ENCODE data around the gene HELZ. TPM values are rescaled to one million over a fixed set of nuclear protein-coding genes. Genes with fewer than 3 reads are reported as not detected.

Gene HELZ
- total and polyA plus RNA-seq, 8 donors = 27.2 to 64.6 (median 37.3) TPM

GRCh38 chr17:67174190-67174589 is 70.8 kb downstream of the HELZ start:
- no peaks in the 10 kb centered on the region for H3K27me3 ChIP-seq
- no peak overlapping the region for H3K27ac ChIP-seq
- TF ChIP-seq, protein P1, sequence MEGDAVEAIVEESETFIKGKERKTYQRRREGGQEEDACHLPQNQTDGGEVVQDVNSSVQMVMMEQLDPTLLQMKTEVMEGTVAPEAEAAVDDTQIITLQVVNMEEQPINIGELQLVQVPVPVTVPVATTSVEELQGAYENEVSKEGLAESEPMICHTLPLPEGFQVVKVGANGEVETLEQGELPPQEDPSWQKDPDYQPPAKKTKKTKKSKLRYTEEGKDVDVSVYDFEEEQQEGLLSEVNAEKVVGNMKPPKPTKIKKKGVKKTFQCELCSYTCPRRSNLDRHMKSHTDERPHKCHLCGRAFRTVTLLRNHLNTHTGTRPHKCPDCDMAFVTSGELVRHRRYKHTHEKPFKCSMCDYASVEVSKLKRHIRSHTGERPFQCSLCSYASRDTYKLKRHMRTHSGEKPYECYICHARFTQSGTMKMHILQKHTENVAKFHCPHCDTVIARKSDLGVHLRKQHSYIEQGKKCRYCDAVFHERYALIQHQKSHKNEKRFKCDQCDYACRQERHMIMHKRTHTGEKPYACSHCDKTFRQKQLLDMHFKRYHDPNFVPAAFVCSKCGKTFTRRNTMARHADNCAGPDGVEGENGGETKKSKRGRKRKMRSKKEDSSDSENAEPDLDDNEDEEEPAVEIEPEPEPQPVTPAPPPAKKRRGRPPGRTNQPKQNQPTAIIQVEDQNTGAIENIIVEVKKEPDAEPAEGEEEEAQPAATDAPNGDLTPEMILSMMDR (IDR thresholded peaks at IDR 0.05) = no peak
- ATAC-seq (no peak), DNase-seq (no peak)
- intact Hi-C loops (cut with DNase I) = no loop called here
- H3K36me3 ChIP-seq = peaks cover 0 to 48% of the 10 kb centered on the region in 2 donors
- H3K4me1 ChIP-seq = peaks cover 0 to 3% of the 10 kb centered on the region in 2 donors
- no peaks in the 10 kb centered on the region for H3K9me3 ChIP-seq
- no peak overlapping the region for H3K4me3 ChIP-seq

DNA sequence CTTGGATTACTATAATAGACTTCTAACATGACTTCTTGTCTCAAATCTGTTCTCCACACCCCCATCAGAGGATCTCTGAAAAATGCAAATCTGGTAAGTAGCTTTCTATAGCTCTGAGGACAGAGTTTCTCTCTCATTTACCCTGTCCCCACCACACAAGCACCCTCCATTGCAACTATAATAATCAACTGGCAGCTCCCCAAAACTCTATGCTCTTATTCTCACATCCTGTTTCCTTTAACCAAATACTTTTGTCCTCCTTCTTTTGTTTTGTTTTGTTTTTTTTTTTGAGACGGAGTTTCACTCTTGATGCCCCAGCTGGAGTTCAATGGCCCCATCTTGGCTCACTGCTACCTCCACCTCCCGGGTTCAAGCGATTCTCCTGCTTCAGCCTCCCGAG is 73.4 kb downstream of the HELZ start:
- Histone ChIP-seq H3K4me1 (peaks cover 0 to 3% of the 10 kb centered on the region in 2 donors), H3K27me3 (no peaks in the 10 kb centered on the region), H3K9me3 (no peaks in the 10 kb centered on the region), H3K4me3 (no peak overlapping the region), H3K27ac (no peak overlapping the region), H3K36me3 (peaks cover 0 to 59% of the 10 kb centered on the region in 2 donors)
- ATAC-seq (no peak), DNase-seq (no peak)
- intact Hi-C loops (cut with DNase I) = no loop called here
- TF ChIP-seq, protein P1 (IDR thresholded peaks at IDR 0.05) = no peak

GRCh38 chr17:67168496-67168895 is 76.5 kb downstream of the HELZ start:
- intact Hi-C loops (cut with DNase I) = no loop called here
- TF ChIP-seq, protein P1 (IDR thresholded peaks at IDR 0.05) = no peak
- DNase-seq (no peak), ATAC-seq (no peak)
- no peak overlapping the region for H3K27ac ChIP-seq
- H3K36me3 ChIP-seq = peaks cover 0 to 63% of the 10 kb centered on the region in 2 donors
- no peak overlapping the region for H3K4me3 ChIP-seq
- peaks cover 0 to 16% of the 10 kb centered on the region in 2 donors for H3K4me1 ChIP-seq
- H3K27me3 ChIP-seq = no peaks in the 10 kb centered on the region
- H3K9me3 ChIP-seq = no peaks in the 10 kb centered on the region

DNA sequence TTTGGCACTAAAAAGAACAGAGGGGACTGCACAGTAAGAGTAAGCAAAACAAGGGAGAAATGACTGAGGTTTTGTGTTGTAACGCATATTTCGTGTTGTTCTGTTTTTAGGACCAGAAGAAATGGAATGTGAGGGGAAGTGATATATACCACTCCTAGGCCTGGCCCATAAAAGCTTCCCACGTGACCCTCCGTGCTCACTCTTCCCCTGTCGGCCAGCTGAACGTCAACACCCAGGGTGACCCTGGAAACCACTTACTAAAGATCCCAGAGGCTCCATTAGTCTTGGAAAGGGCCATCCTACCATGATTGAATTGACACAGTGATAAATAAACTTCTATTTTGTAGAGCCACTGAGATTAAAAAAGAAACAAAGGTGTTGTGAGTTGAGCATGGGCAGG is 79.8 kb downstream of the HELZ start:
- H3K27me3 ChIP-seq = no peaks in the 10 kb centered on the region
- no peak overlapping the region for H3K4me3 ChIP-seq
- ATAC-seq (peak; percentile 89), DNase-seq (peak in 1 of 4 donors; percentile 66)
- intact Hi-C loops (cut with DNase I) = no loop called here
- H3K27ac ChIP-seq = peak overlapping the region; percentile 23 to 74
- no peaks in the 10 kb centered on the region for H3K9me3 ChIP-seq
- peaks cover 0 to 84% of the 10 kb centered on the region in 2 donors for H3K36me3 ChIP-seq
- TF ChIP-seq, protein P1 (IDR thresholded peaks at IDR 0.05) = no peak
- H3K4me1 ChIP-seq = peaks cover 0 to 14% of the 10 kb centered on the region in 2 donors

- H3K27me3 ChIP-seq = no peaks in the 10 kb centered on the region
- peaks cover 0 to 92% of the 10 kb centered on the region in 2 donors for H3K36me3 ChIP-seq
- no peak for DNase-seq
- no peaks in the 10 kb centered on the region for H3K9me3 ChIP-seq
- intact Hi-C loops (cut with DNase I) = no loop called here
- H3K27ac ChIP-seq = peak overlapping the region; percentile 23 to 74
- H3K4me1 ChIP-seq = peaks cover 0 to 14% of the 10 kb centered on the region in 2 donors
- TF ChIP-seq, protein P1 (IDR thresholded peaks at IDR 0.05) = no peak
- ATAC-seq = peak; percentile 52
- no peak overlapping the region for H3K4me3 ChIP-seq
Observed at GRCh38 chr17:67164302-67164701, 80.7 kb downstream of the HELZ start.

Measured in left lung (tissue), 10 donors.